ENCODE measurements around the gene AQP7. TPM values are rescaled to one million over a fixed set of nuclear protein-coding genes. Genes with fewer than 3 reads are reported as not detected.
"Not testable (repeated sequence)": the region's sequence is repeated elsewhere in the genome, so short reads cannot be mapped to it uniquely, and the experiment has no call there.

AQP7 gene
- 1 to 10 TPM in 1 of 2 donors, not detected in 1; 6.4 TPM for total RNA-seq

DNA sequence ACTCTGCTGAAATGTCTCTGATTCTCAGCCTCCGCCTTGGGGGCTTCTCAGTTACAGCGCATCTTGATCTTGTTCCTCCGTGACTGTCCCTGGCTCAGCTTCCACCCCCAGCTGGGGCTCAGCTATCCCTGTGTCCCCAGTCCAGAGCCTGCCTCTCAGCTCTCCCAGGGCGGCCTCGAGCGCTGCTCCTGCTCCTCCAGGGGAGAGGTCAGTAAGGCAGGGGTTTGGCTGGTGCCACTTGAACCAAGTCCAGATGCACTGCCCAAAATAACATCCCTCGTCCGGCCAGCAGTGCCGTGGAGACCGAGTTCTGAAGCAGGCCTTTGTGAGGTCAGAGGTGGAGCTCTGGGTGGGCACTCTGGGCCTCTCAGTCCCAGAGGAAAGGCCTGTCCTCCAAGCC, at the start of gene AQP7:
Gene AQP7, minus strand, starts transcription at position 198 of the 400 bp plus-strand sequence. CDS start 1,306 bp downstream, outside the sequence.
- H3K27ac ChIP-seq; H3K27me3 ChIP-seq (replicated peaks; ENCODE audit: insufficient read depth); DNase-seq (ENCODE audit: low spot score); H3K9me3 ChIP-seq; H3K36me3 ChIP-seq; intact Hi-C loops (cut with DNase I); H3K4me3 ChIP-seq; H3K4me1 ChIP-seq (replicated peaks): not testable (repeated sequence)
- WGBS: 67% methylated on average over 10 of the region's 10 CpGs

DNA sequence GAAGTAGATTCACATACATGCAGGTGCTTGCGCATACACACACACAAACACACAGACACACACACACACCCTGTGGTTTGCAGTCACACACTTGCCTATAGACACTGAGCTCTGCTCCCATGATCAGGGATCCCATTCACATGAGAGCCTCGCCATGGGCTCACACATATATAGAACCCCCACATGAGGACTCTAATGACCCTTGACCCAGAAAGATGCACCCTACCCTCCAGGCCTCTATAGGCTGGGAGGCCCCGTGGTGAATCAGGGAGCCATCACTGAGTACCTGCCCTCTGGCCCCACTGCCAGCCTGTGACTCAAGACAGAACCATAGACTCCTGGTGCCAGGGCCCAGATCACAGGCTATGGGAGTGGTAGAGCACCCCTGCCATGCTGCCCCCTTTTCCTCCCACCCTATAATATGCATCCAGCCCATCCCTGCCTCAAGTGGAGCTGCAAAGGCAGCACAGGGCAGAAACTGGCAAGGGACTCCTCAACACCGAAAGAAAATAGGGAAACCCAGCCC, 48.3 kb upstream of the AQP7 start:
- Histone ChIP-seq H3K27ac (no peak overlapping the region), H3K9me3 (no peaks in the 10 kb centered on the region), H3K36me3 (no peaks in the 10 kb centered on the region), H3K27me3 (replicated peaks; ENCODE audit: insufficient read depth) (no peaks in the 10 kb centered on the region), H3K4me3 (no peak overlapping the region), H3K4me1 (replicated peaks) (peaks cover 2% of the 10 kb centered on the region)
- no peak for DNase-seq (ENCODE audit: low spot score)
- 93% methylated on average over 4 of the region's 4 CpGs for WGBS
- intact Hi-C loops (cut with DNase I): no loop called here
- TF ChIP-seq, protein P1, sequence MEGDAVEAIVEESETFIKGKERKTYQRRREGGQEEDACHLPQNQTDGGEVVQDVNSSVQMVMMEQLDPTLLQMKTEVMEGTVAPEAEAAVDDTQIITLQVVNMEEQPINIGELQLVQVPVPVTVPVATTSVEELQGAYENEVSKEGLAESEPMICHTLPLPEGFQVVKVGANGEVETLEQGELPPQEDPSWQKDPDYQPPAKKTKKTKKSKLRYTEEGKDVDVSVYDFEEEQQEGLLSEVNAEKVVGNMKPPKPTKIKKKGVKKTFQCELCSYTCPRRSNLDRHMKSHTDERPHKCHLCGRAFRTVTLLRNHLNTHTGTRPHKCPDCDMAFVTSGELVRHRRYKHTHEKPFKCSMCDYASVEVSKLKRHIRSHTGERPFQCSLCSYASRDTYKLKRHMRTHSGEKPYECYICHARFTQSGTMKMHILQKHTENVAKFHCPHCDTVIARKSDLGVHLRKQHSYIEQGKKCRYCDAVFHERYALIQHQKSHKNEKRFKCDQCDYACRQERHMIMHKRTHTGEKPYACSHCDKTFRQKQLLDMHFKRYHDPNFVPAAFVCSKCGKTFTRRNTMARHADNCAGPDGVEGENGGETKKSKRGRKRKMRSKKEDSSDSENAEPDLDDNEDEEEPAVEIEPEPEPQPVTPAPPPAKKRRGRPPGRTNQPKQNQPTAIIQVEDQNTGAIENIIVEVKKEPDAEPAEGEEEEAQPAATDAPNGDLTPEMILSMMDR (IDR thresholded peaks at IDR 0.05): no peak
- TF ChIP-seq POLR2AphosphoS5 (IDR thresholded peaks at IDR 0.05) (no peak), POLR2A (IDR thresholded peaks at IDR 0.05) (no peak)

DNA sequence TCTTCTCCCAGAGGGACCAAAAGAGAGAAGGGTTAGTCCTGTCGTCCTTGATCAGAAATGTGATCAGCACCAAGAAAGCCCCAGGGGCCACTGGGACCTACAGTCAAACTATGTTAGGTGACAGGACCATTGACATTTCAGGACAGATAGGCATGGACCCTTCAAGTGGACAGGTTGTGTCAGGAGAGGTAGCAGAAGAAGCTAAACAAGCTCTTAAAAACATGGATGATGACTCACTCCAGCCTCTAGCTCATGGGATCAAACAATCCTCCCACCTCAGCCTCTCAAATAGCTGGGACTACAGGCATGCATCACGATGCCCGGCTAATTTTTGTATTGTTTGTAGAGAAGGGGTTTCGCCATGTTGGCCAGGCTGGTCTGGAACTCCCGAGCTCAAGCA, 47.3 kb upstream of the AQP7 start:
- H3K9me3 ChIP-seq: no peaks in the 10 kb centered on the region
- H3K36me3 ChIP-seq: no peaks in the 10 kb centered on the region
- no peak overlapping the region for H3K4me3 ChIP-seq
- H3K27me3 ChIP-seq (replicated peaks; ENCODE audit: insufficient read depth): no peaks in the 10 kb centered on the region
- H3K4me1 ChIP-seq (replicated peaks): peaks cover 4% of the 10 kb centered on the region
- TF ChIP-seq, protein P1 (IDR thresholded peaks at IDR 0.05): no peak
- TF ChIP-seq POLR2AphosphoS5 (IDR thresholded peaks at IDR 0.05) (no peak), POLR2A (IDR thresholded peaks at IDR 0.05) (no peak)
- WGBS: 93% methylated on average over 5 of the region's 5 CpGs
- intact Hi-C loops (cut with DNase I): no loop called here
- no peak for DNase-seq (ENCODE audit: low spot score)
- H3K27ac ChIP-seq: no peak overlapping the region

DNA sequence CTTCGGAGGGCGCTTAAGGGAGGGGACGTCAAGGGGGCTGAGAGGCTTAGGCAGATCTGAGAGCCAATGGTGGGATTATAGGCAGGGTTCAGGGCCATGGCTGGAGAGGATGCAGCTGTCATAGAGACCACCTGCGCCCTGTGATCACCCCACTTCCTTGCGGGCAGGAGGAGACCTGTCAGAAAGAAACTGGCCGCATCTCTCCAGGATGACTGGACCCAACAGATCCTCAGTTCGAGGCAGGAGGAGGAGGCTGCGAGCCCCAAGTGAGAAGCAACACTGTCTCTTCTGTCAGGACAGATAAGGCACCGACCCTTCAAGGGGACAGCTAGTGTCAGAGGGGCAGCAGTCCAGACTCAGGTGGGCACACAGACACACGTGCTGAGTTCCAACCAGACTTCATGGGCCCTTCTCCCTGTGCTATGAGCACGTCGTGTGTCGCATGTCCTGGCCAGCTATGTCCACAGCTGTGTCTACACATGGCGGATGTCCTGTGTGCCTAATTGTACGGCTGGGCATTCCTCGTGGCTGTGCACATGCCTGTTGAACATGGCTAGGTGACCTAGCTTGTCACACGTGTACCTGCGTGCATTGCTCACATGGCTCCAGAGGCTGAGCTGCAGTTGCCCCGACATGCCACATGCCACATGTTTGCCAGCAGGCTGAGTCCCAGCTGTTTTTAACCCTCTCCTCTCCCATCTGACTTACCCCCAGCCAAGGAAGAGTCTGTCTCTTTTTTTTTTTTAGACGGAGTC, 45.6 kb upstream of the AQP7 start:
- WGBS: 20% methylated on average over 20 of the region's 20 CpGs
- TF ChIP-seq POLR2AphosphoS5 (IDR thresholded peaks at IDR 0.05) (peak; percentile 51), POLR2A (IDR thresholded peaks at IDR 0.05) (no peak)
- TF ChIP-seq, protein P1 (IDR thresholded peaks at IDR 0.05): no peak
- peak; percentile 57 for DNase-seq (ENCODE audit: low spot score)
- Histone ChIP-seq H3K36me3 (no peaks in the 10 kb centered on the region), H3K4me3 (peak overlapping the region; percentile 44 to 61), H3K27me3 (replicated peaks; ENCODE audit: insufficient read depth) (no peaks in the 10 kb centered on the region), H3K27ac (peak overlapping the region; percentile 84 to 91), H3K9me3 (no peaks in the 10 kb centered on the region), H3K4me1 (replicated peaks) (peaks cover 7% of the 10 kb centered on the region)
- intact Hi-C loops (cut with DNase I): no loop called here

DNA sequence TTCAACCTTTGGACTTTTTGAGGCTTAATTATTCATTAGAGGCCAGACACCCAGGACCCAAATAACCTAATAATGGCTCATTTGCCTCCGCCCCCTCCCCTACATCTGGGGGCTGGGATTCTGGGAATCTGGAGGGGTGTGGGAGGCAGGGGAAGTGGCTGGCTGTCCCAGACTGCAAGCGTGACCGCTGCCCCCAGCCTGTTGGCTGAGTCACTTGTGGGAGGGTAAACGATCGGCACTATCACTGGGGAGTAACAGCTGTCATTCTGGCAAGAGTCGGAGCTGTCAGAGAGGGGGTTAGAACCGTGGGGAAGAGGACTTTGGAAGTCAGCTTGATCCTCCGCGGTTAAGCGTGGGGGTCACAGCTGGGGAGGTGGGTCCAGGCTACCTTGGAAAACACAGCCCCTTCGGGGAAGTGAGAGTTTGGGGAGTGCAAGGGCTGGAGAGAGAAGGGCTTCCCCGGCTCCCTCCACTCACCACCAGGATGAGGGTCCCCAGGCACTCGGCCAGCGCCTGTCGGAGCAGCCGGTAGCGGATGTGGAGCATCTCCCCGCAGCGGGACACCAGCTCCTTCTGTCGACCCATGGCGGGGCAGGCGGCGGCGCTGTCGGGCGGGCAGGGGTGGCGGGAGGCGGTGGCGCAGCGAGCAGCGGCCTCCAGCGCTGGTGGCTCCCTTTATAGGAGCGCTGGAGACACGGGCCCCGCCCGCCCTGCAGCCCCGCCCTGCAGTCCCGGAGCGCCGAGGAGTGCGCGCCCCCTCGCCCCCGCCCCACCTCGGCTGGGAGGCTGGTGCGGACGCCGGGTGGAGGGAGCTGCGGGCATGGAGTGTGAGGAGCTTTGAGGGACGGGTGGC, 44.8 kb upstream of the AQP7 start, which contains the start of gene AQP3:
Gene AQP3, minus strand, starts transcription at position 648 of the 853 bp plus-strand sequence. Its CDS starts 63 bp downstream, at position 585.
- peak; percentile 78 for TF ChIP-seq POLR2A (IDR thresholded peaks at IDR 0.05)
- TF ChIP-seq, protein P1 (IDR thresholded peaks at IDR 0.05): peak; percentile 13 to 70 (median 36)
- TF ChIP-seq POLR2AphosphoS5 (IDR thresholded peaks at IDR 0.05): no peak
- H3K4me1 ChIP-seq (replicated peaks): peaks cover 7% of the 10 kb centered on the region
- peak; percentile 81 for DNase-seq (ENCODE audit: low spot score)
- H3K9me3 ChIP-seq: no peaks in the 10 kb centered on the region
- H3K27ac ChIP-seq: peak within 1 kb of the TSS; percentile 84 to 91
- no peaks in the 10 kb centered on the region for H3K27me3 ChIP-seq (replicated peaks; ENCODE audit: insufficient read depth)
- H3K36me3 ChIP-seq: peaks cover 4 to 8% of the 10 kb centered on the region in 2 donors
- peak within 1 kb of the TSS; percentile 44 to 61 for H3K4me3 ChIP-seq
- intact Hi-C loops (cut with DNase I): no loop called here
- 2% methylated on average over 49 of the region's 50 CpGs for WGBS
